PC-9 (cell line): ENCODE data around the gene BAIAP2L1.

Experiments used
- EZH2 ChIP-seq: fragments of 200-600 bp; sonication (generic); IDR thresholded peaks from 2 replicates; pipeline ENCODE4 v1.8.0; 2017; ENCODE audit warnings: antibody characterized with exemption, low read depth
- TF ChIP-seq, protein P1 (sequence below): fragments of 200-600 bp; sonication (generic); conservative IDR thresholded peaks from 2 replicates; pipeline ENCODE4 v1.6.1; 2017; ENCODE audit warnings: mixed run types, antibody characterized with exemption, mild to moderate bottlenecking, moderate library complexity

DNA sequence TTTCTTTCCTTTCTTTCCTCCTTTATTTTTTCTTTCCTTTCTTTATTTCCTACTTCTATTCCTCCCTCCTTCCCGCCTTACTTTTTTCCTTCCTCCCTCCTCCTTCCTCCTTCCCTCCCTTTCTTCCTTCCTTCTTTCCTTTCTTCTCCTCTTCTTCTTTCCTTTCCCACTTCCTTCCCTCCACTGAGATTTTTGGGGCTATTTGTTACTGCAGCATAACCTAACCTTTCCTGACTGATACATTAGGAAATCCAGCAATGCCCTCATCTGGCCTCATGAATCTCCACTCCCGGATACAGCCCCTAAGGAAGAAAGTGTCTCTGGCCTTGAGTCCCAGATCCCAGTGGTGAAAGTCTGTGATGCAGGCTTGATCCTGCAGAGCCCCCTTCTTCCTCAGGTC lies 38.6 kb upstream of the BAIAP2L1 start:
- TF ChIP-seq, protein P1, sequence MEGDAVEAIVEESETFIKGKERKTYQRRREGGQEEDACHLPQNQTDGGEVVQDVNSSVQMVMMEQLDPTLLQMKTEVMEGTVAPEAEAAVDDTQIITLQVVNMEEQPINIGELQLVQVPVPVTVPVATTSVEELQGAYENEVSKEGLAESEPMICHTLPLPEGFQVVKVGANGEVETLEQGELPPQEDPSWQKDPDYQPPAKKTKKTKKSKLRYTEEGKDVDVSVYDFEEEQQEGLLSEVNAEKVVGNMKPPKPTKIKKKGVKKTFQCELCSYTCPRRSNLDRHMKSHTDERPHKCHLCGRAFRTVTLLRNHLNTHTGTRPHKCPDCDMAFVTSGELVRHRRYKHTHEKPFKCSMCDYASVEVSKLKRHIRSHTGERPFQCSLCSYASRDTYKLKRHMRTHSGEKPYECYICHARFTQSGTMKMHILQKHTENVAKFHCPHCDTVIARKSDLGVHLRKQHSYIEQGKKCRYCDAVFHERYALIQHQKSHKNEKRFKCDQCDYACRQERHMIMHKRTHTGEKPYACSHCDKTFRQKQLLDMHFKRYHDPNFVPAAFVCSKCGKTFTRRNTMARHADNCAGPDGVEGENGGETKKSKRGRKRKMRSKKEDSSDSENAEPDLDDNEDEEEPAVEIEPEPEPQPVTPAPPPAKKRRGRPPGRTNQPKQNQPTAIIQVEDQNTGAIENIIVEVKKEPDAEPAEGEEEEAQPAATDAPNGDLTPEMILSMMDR: no peak
- no peak for TF ChIP-seq EZH2
